Fibroblast of lung (primary cell): ENCODE measurements around the gene SDCBP2. TPM values are rescaled to one million over a fixed set of nuclear protein-coding genes. Genes with fewer than 3 reads are reported as not detected.

Experiments
- DNase-seq, 2 donors: peaks; one replicate each; pipeline versions ENCODE4 v3.0.0 to v3.0.0-alpha.2; 2010; ENCODE audit warnings: low read depth in 2 of 2
- H2AFZ ChIP-seq: 2 replicates; pipeline ENCODE4 v1.5.1; 2012; ENCODE audit warnings: low read length, control low read depth, inconsistent platforms
- H3K27ac ChIP-seq: 2 replicates; pipeline ENCODE4 v1.5.1; 2011; ENCODE audit warnings: low read length, control low read depth; ENCODE audit not compliant: insufficient read depth
- H3K27me3 ChIP-seq: 2 replicates; pipeline ENCODE4 v1.5.1; 2011; ENCODE audit warnings: mild to moderate bottlenecking, low read length; ENCODE audit not compliant: control insufficient read depth, insufficient read depth
- H3K36me3 ChIP-seq: 2 replicates; pipeline ENCODE4 v1.5.1; 2011; ENCODE audit warnings: low read length; ENCODE audit not compliant: control insufficient read depth, insufficient read depth
- H3K4me1 ChIP-seq: 2 replicates; pipeline ENCODE4 v1.5.1; 2011; ENCODE audit warnings: low read length; ENCODE audit not compliant: control insufficient read depth, insufficient read depth; ENCODE audit errors: extremely low read depth
- H3K4me2 ChIP-seq: 2 replicates; pipeline ENCODE4 v1.5.1; 2011; ENCODE audit warnings: low read length, control low read depth; ENCODE audit not compliant: insufficient read depth; ENCODE audit errors: extremely low read depth
- H3K4me3 ChIP-seq, 4 experiments: fragments of 200-600 bp in 1 of 4; sonication (generic) in 1 of 4; replicated peaks in 1 of 4; 2 replicates each; pipeline ENCODE4 v1.5.1; 2011 to 2016; ENCODE audit warnings: low read length in 4 of 4, low read depth in 3 of 4, mild to moderate bottlenecking in 3 of 4, control low read depth in 2 of 4, inconsistent platforms in 1 of 4, mixed read lengths in 1 of 4; ENCODE audit not compliant: insufficient read depth in 1 of 4; ENCODE audit errors: control extremely low read depth in 1 of 4
- H3K79me2 ChIP-seq: 2 replicates; pipeline ENCODE4 v1.5.1; 2012; ENCODE audit warnings: mild to moderate bottlenecking, low read length, inconsistent platforms; ENCODE audit not compliant: control insufficient read depth, insufficient read depth
- H3K9ac ChIP-seq: 2 replicates; pipeline ENCODE4 v1.5.1; 2011; ENCODE audit warnings: mild to moderate bottlenecking, low read length, control low read depth; ENCODE audit not compliant: insufficient read depth
- H3K9me3 ChIP-seq: 2 replicates; pipeline ENCODE4 v1.5.1; 2012; ENCODE audit warnings: low read depth, low read length; ENCODE audit not compliant: control insufficient read depth, insufficient read depth
- H4K20me1 ChIP-seq: 2 replicates; pipeline ENCODE4 v1.5.1; 2011; ENCODE audit warnings: low read length; ENCODE audit not compliant: control insufficient read depth, insufficient read depth; ENCODE audit errors: extremely low read depth
- EZH2 ChIP-seq: IDR thresholded peaks from 2 replicates; pipeline ENCODE4 v1.5.1; 2012; ENCODE audit warnings: low read length, control low read depth, mild to moderate bottlenecking; ENCODE audit errors: missing control alignments
- polyA plus RNA-seq, 2 donors: library from polyadenylated mRNA; depleted of rRNA in 1 of 2; stranded (reverse) in 1 of 2; unstranded in 1 of 2; fragments of >200 nt; gene quantifications; 2 replicates each; pipeline ENCODE4 v1.2.1, GENCODE V29; 2011 to 2012; ENCODE audit warnings: missing spikeins in 1 of 2
- total RNA-seq: library from RNA; depleted of rRNA; stranded (reverse); fragments of >200 nt; gene quantifications from 2 replicates; pipeline ENCODE4 v1.2.1, GENCODE V29; 2014
- TF ChIP-seq, protein P1 (sequence below), 2 donors: IDR thresholded peaks in 1 of 2; conservative IDR thresholded peaks in 1 of 2; 1 replicate in 1 of 2; 2 replicates in 1 of 2; pipeline ENCODE4 v1.5.1; 2011 to 2012; ENCODE audit warnings: low read length in 2 of 2, control low read depth in 1 of 2, inconsistent platforms in 1 of 2, low read depth in 1 of 2, mild to moderate bottlenecking in 1 of 2

SDCBP2 gene
- total and polyA plus RNA-seq, 2 donors (not counting 1 experiment from before 2014, with no cell fraction given): 0.78 to 2.1 TPM

GRCh38 chr20:1377341-1377871 lies 48.5 kb upstream of the SDCBP2 start:
- Histone ChIP-seq H3K79me2 (peaks cover 81% of the 10 kb centered on the region), H3K36me3 (peaks cover 4% of the 10 kb centered on the region), H3K4me2 (no peak overlapping the region)

GRCh38 chr20:1376408-1377270 lies 47.7 kb upstream of the SDCBP2 start:
- H2AFZ ChIP-seq: no peak overlapping the region
- H3K4me1 ChIP-seq: peaks cover 2% of the 10 kb centered on the region
- H4K20me1 ChIP-seq: peaks cover 3% of the 10 kb centered on the region
- H3K4me3 ChIP-seq: no peak overlapping the region
- TF ChIP-seq, protein P1, sequence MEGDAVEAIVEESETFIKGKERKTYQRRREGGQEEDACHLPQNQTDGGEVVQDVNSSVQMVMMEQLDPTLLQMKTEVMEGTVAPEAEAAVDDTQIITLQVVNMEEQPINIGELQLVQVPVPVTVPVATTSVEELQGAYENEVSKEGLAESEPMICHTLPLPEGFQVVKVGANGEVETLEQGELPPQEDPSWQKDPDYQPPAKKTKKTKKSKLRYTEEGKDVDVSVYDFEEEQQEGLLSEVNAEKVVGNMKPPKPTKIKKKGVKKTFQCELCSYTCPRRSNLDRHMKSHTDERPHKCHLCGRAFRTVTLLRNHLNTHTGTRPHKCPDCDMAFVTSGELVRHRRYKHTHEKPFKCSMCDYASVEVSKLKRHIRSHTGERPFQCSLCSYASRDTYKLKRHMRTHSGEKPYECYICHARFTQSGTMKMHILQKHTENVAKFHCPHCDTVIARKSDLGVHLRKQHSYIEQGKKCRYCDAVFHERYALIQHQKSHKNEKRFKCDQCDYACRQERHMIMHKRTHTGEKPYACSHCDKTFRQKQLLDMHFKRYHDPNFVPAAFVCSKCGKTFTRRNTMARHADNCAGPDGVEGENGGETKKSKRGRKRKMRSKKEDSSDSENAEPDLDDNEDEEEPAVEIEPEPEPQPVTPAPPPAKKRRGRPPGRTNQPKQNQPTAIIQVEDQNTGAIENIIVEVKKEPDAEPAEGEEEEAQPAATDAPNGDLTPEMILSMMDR (conservative IDR thresholded peaks at IDR 0.05 in 1 of 2, IDR thresholded peaks at IDR 0.05 in 1 of 2; ENCODE audit: low read depth in 1 of 2, low read length in 2 of 2): no peak
- TF ChIP-seq EZH2: no peak
- H3K9me3 ChIP-seq: no peaks in the 10 kb centered on the region
- H3K27ac ChIP-seq: no peak overlapping the region
- H3K4me2 ChIP-seq: no peak overlapping the region
- H3K27me3 ChIP-seq: no peaks in the 10 kb centered on the region
- H3K36me3 ChIP-seq: peaks cover 4% of the 10 kb centered on the region
- H3K79me2 ChIP-seq: peaks cover 74% of the 10 kb centered on the region
- no peak overlapping the region for H3K9ac ChIP-seq
- no peak for DNase-seq

More at GRCh38 chr20:1377341-1377871, 48.5 kb upstream of the SDCBP2 start:
- no peak for DNase-seq
- Histone ChIP-seq H3K27me3 (no peaks in the 10 kb centered on the region), H4K20me1 (peaks cover 3% of the 10 kb centered on the region), H3K9ac (no peak overlapping the region), H2AFZ (no peak overlapping the region), H3K4me3 (no peak overlapping the region), H3K27ac (no peak overlapping the region), H3K4me1 (peaks cover 2% of the 10 kb centered on the region), H3K9me3 (no peaks in the 10 kb centered on the region)
- TF ChIP-seq EZH2: no peak
- TF ChIP-seq, protein P1 (conservative IDR thresholded peaks at IDR 0.05 in 1 of 2, IDR thresholded peaks at IDR 0.05 in 1 of 2; ENCODE audit: low read depth in 1 of 2, low read length in 2 of 2): no peak

DNA sequence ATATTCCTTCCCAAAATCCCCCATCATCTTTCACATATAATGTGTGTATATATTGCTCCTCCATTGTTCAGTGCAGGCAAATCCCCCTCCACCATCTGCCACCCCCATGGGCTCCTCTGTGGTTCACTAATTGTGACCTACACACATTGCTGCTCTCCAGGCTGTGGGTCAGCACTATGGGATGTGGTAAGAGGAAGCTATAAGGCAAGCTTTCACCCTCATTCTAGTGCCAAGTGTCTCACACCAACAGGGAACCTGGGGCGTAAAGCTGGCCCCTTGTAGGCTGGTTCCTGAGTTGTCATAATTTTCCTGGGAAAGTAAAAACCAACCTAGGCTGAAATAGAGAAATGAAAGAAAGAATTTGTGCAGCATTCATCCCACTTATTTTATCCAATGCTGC lies 47.1 kb upstream of the SDCBP2 start:
- Histone ChIP-seq H4K20me1 (no peaks in the 10 kb centered on the region), H3K4me3 (no peak overlapping the region), H3K79me2 (peaks cover 68% of the 10 kb centered on the region), H3K9me3 (no peaks in the 10 kb centered on the region), H3K4me2 (no peak overlapping the region), H2AFZ (no peak overlapping the region), H3K4me1 (peaks cover 3% of the 10 kb centered on the region), H3K27ac (no peak overlapping the region), H3K36me3 (peaks cover 4% of the 10 kb centered on the region), H3K27me3 (no peaks in the 10 kb centered on the region), H3K9ac (no peak overlapping the region)
- no peak for DNase-seq
- TF ChIP-seq, protein P1 (conservative IDR thresholded peaks at IDR 0.05 in 1 of 2, IDR thresholded peaks at IDR 0.05 in 1 of 2; ENCODE audit: low read depth in 1 of 2, low read length in 2 of 2): no peak
- TF ChIP-seq EZH2: no peak
